K562 (cell line): ENCODE results near the gene ZNF236. TPM values are rescaled to one million over a fixed set of nuclear protein-coding genes. Genes with fewer than 3 reads are reported as not detected.

Experiments used
- ATAC-seq: fragments of 200-7000 bp; cut with Tn5 transposase; 3 replicates; pipeline ENCODE4 v1.9.1; 2020; ENCODE audit warnings: moderate library complexity
- BruUV-seq: library from RNA; stranded (reverse); fragments of 400-500 nt; replicated peaks from 2 replicates; lab custom pipeline; 2021; lab: Mats Ljungman, UMichigan
- CTCF ChIA-PET: fragments of 300-600 bp; formaldehyde crosslinking; extraction: SDS; loops from one replicate; lab custom pipeline; 2021; ENCODE audit warnings: low intra/inter-chr PET ratio; lab: Yijun Ruan, JAX
- POLR2A ChIA-PET: fragments of 300-600, 350-650 bp; sonication (Branson Sonifier 250); formaldehyde crosslinking; extraction: SDS; loops from one replicate; lab custom pipeline; 2021; ENCODE audit warnings: antibody characterized with exemption, inconsistent platforms; lab: Yijun Ruan, JAX
- DNase-seq, 4 experiments: peaks; one replicate each; pipeline versions ENCODE4 v3.0.0 to v3.0.0-alpha.2; 2011 to 2018; ENCODE audit warnings: low spot score in 3 of 4, mixed read lengths in 3 of 4; ENCODE audit errors: extremely low read depth in 1 of 4
- FAIRE-seq: peaks from 2 replicates; lab custom pipeline; 2011; peaks lifted over from hg19 to GRCh38; lab: Jason Lieb, UNC
- H2AFZ ChIP-seq: 2 replicates; pipeline ENCODE4 v1.6.0; 2011; ENCODE audit warnings: low read depth, low read length, control low read depth, inconsistent platforms
- H3K27ac ChIP-seq: fragments of 200-600 bp; 3 replicates; pipeline ENCODE4 v1.8.0; 2011; ENCODE audit warnings: low read depth, mild to moderate bottlenecking, control low read depth, inconsistent platforms, low read length, moderate library complexity, mixed read lengths; ENCODE audit errors: extremely low read depth
- H3K27me3 ChIP-seq, 2 experiments: fragments of 300-600 bp in 1 of 2; 2 replicates in 1 of 2; 3 replicates in 1 of 2; pipeline versions ENCODE4 v1.6.0 to v1.8.0; 2011; ENCODE audit warnings: inconsistent platforms in 2 of 2, low read length in 2 of 2, mild to moderate bottlenecking in 1 of 2, mixed read lengths in 1 of 2, moderate library complexity in 1 of 2; ENCODE audit not compliant: control insufficient read depth in 2 of 2, insufficient read depth in 2 of 2
- H3K36me3 ChIP-seq: fragments of 300-600 bp; 3 replicates; pipeline ENCODE4 v1.8.0; 2011; ENCODE audit warnings: mild to moderate bottlenecking, low read length, inconsistent platforms; ENCODE audit not compliant: control insufficient read depth, insufficient read depth
- H3K4me1 ChIP-seq, 2 experiments: fragments of 200-600 bp in 1 of 2; replicated peaks in 1 of 2; 2 replicates in 1 of 2; 3 replicates in 1 of 2; pipeline versions ENCODE4 v1.5.1 to v1.8.0; 2011; ENCODE audit warnings: inconsistent platforms in 2 of 2, low read length in 2 of 2, mild to moderate bottlenecking in 1 of 2, mixed read lengths in 1 of 2, moderate library complexity in 1 of 2; ENCODE audit not compliant: control insufficient read depth in 2 of 2, insufficient read depth in 2 of 2
- H3K4me2 ChIP-seq: 2 replicates; pipeline ENCODE4 v1.6.1; 2011; ENCODE audit warnings: low read length, control low read depth, inconsistent platforms, mixed read lengths; ENCODE audit not compliant: insufficient read depth
- H3K4me3 ChIP-seq: fragments of 200-600 bp; sonication (generic), shearing (Covaris generic); 2 replicates; pipeline ENCODE4 v1.5.1; 2016; ENCODE audit warnings: control low read depth, inconsistent platforms
- H3K79me2 ChIP-seq: fragments of 200-600 bp; 3 replicates; pipeline ENCODE4 v1.8.0; 2011; ENCODE audit warnings: low read length, inconsistent platforms; ENCODE audit not compliant: control insufficient read depth, insufficient read depth
- H3K9ac ChIP-seq, 2 experiments: 2 replicates each; pipeline versions ENCODE4 v1.6.0 to v1.6.1; 2011; ENCODE audit warnings: low read depth in 2 of 2, low read length in 2 of 2, control low read depth in 1 of 2, inconsistent platforms in 1 of 2, mild to moderate bottlenecking in 1 of 2, mixed read lengths in 1 of 2; ENCODE audit not compliant: insufficient read depth in 1 of 2
- H3K9me1 ChIP-seq: one replicate; pipeline ENCODE4 v1.6.0; 2011; ENCODE audit warnings: inconsistent platforms, mild to moderate bottlenecking, low read length, moderate library complexity; ENCODE audit not compliant: control insufficient read depth, insufficient read depth
- H3K9me3 ChIP-seq: replicated peaks from 2 replicates; pipeline ENCODE4 v1.5.1; 2011; ENCODE audit warnings: low read depth, low read length, inconsistent platforms; ENCODE audit not compliant: control insufficient read depth, insufficient read depth
- H4K20me1 ChIP-seq: replicated peaks from 2 replicates; pipeline ENCODE4 v1.6.1; 2011; ENCODE audit warnings: low read length, inconsistent platforms, mixed read lengths; ENCODE audit not compliant: control insufficient read depth, insufficient read depth
- ELF4 ChIP-seq: fragments of 450-650 bp; formaldehyde crosslinking; IDR thresholded peaks from 2 replicates; pipeline ENCODE4 v1.4.0; 2022; ENCODE audit warnings: missing genetic modification characterization
- MCM5 ChIP-seq: fragments of 450-650 bp; IDR thresholded peaks from 2 replicates; pipeline ENCODE4 v1.6.1; 2016; ENCODE audit warnings: low read depth
- NFIX ChIP-seq: fragments of 250-450 bp; sonication (Bioruptor Pico); IDR thresholded peaks from 2 replicates; pipeline ENCODE4 v1.4.0; 2020; ENCODE audit warnings: low read depth, mild to moderate bottlenecking, moderate library complexity
- PHB ChIP-seq: fragments of 250-450 bp; sonication (Bioruptor Pico); IDR thresholded peaks from 2 replicates; pipeline ENCODE4 v1.5.0; 2021
- PHTF2 ChIP-seq: fragments of 250-450 bp; sonication (Bioruptor Pico); IDR thresholded peaks from 2 replicates; pipeline ENCODE4 v1.5.0; 2021; ENCODE audit warnings: mild to moderate bottlenecking
- RAD21 ChIP-seq, 2 experiments: fragments of 250-450 bp in 1 of 2; fragments of 450-650 bp in 1 of 2; sonication (Bioruptor Pico) in 1 of 2; formaldehyde crosslinking in 1 of 2; IDR thresholded peaks in 1 of 2; conservative IDR thresholded peaks in 1 of 2; 2 replicates each; pipeline versions ENCODE4 v1.4.0 to v1.8.0; 2020 to 2022; ENCODE audit warnings: mild to moderate bottlenecking in 2 of 2, moderate library complexity in 1 of 2
- SMAD3 ChIP-seq: fragments of 450-650 bp; formaldehyde crosslinking; conservative IDR thresholded peaks from 2 replicates; pipeline ENCODE4 v1.4.0; 2020; ENCODE audit warnings: mild to moderate bottlenecking
- SRF ChIP-seq, 2 experiments: fragments of 250-450, 450-650 bp in 1 of 2; sonication (Bioruptor Pico) in 1 of 2; sonication (generic) in 1 of 2; formaldehyde crosslinking; IDR thresholded peaks; 2 replicates each; pipeline versions ENCODE4 v1.5.0 to v1.5.1; 2020 to 2022; ENCODE audit warnings: mild to moderate bottlenecking in 1 of 2, missing genetic modification reagents in 1 of 2
- ZNF174 ChIP-seq: fragments of 250-450 bp; sonication (Bioruptor Pico); IDR thresholded peaks from 2 replicates; pipeline ENCODE4 v1.4.0; 2020; ENCODE audit warnings: mild to moderate bottlenecking
- ZNF3 ChIP-seq: fragments of 250-450 bp; sonication (Bioruptor Pico); IDR thresholded peaks from 2 replicates; pipeline ENCODE4 v1.5.0; 2021; ENCODE audit warnings: mild to moderate bottlenecking, moderate library complexity
- WGBS: fragments of 100-300 bp; shearing (Covaris generic); methylation state at CpG from one replicate; pipeline ENCODE4 v1.1.6; 2016; ENCODE audit warnings: low coverage, mixed read lengths; ENCODE audit not compliant: insufficient coverage; ENCODE audit errors: missing lambda C conversion rate; 5-methylcytosine and 5-hydroxymethylcytosine counted together
- in situ Hi-C: fragments of 300-500 bp; cut with MboI; formaldehyde crosslinking; loops from 4 replicates; pipeline ENCODE4 v1.15.0; 2018; ENCODE audit warnings: inconsistent platforms, mixed read lengths
- intact Hi-C: fragments of 100-400 bp; cut with micrococcal nuclease; formaldehyde crosslinking; loops from 2 replicates; pipeline ENCODE4 v1.14.2; 2022
- polyA plus RNA-seq, 8 experiments: library from polyadenylated mRNA; depleted of rRNA in 4 of 8; stranded (reverse) in 5 of 8; unstranded in 3 of 8; fragments of >200 nt; fragmentation: Nextera tagmentation in 2 of 8; fragmentation: Illumina TruSeq in 1 of 8; extraction: Ambion mirVana in 2 of 8; extraction: Trizol in 1 of 8; gene quantifications; 2 replicates each; pipeline versions ENCODE4 v1.2.1 to v1.2.3, GENCODE V29; 2011 to 2014; ENCODE audit warnings: inconsistent platforms in 1 of 8, missing spikeins in 1 of 8
- total RNA-seq, 7 experiments: library from RNA; depleted of rRNA in 6 of 7; stranded (reverse); fragments of >200 nt in 6 of 7; fragmentation: Illumina TruSeq in 2 of 7; extraction: Trizol in 2 of 7; gene quantifications; 2 replicates each; pipeline versions ENCODE4 v1.2.1 to v1.2.3, GENCODE V29; 2011 to 2021; ENCODE audit warnings: low replicate concordance in 1 of 7
- TF ChIP-seq, protein P1 (sequence below), 3 experiments: fragments of 200-800 bp in 1 of 3; fragments of 250-450 bp in 1 of 3; fragments of 450-650 bp in 1 of 3; sonication (Bioruptor Pico) in 1 of 3; sonication (Bioruptor generic) in 1 of 3; formaldehyde crosslinking in 1 of 3; IDR thresholded peaks; 2 replicates each; pipeline versions ENCODE4 v1.6.1 to v1.8.0; 2016 to 2022; ENCODE audit warnings: mild to moderate bottlenecking in 2 of 3, missing genetic modification characterization in 2 of 3, missing compliant biosample characterization in 1 of 3, moderate library complexity in 1 of 3
- TF ChIP-seq, protein P2 (sequence below): fragments of 450-650 bp; IDR thresholded peaks from 2 replicates; pipeline ENCODE4 v1.7.0; 2016; ENCODE audit warnings: borderline replicate concordance
- TF ChIP-seq, protein P3 (sequence below): sonication (generic); IDR thresholded peaks from 2 replicates; pipeline ENCODE4 v1.6.1; 2016
- TF ChIP-seq, protein P4 (sequence below): IDR thresholded peaks from 3 replicates; pipeline ENCODE4 v1.6.1; 2011; ENCODE audit warnings: borderline replicate concordance, mild to moderate bottlenecking; ENCODE audit not compliant: insufficient read length, insufficient read depth
- TF ChIP-seq, protein P5 (sequence below): fragments of 250-450 bp; sonication (Bioruptor Pico); IDR thresholded peaks from 2 replicates; pipeline ENCODE4 v1.5.0; 2021

The ZNF236 gene
- total and polyA plus RNA-seq, 9 of the 15 experiments (the other 6 are each of a cell fraction or from before 2014, with no cell fraction given) = 0.35 to 8.7 (median 3.4) TPM

DNA sequence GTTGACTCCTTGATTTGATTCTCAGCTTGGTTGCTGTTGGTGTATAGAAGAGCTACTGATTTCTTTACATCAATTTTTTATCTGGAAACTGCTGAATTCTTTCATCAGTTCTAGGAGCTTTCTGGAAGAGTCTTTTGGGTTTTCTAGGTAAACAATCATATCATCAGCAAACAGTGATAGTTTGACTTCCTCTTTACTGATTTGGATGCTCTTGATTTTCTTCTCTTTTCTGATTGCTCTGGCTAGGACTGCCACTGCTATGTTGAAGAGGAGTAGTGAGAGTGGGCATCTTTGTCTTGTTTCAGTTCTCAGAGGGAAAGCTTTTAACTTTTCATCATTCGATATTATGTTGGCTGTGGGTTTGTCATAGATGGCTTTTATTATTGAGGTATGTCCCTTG is 140.5 kb downstream of the ZNF236 start:
- no peak overlapping the region for H3K27ac ChIP-seq
- no TSS peak for BruUV-seq
- no peaks in the 10 kb centered on the region for H3K27me3 ChIP-seq
- H3K4me2 ChIP-seq = no peak overlapping the region
- no peaks in the 10 kb centered on the region for H4K20me1 ChIP-seq
- no peaks in the 10 kb centered on the region for H3K9me1 ChIP-seq
- no peak overlapping the region for H3K9ac ChIP-seq
- no peaks in the 10 kb centered on the region for H3K79me2 ChIP-seq
- H2AFZ ChIP-seq = no peak overlapping the region
- H3K36me3 ChIP-seq = peaks cover 7% of the 10 kb centered on the region; the same call in 1 of the 3 replicates
- DNase-seq = no peak
- no peaks in the 10 kb centered on the region for H3K4me1 ChIP-seq
- intact Hi-C loops (no loop called here), in situ Hi-C loops (no loop called here)
- 60% methylated on average over 1 of the region's 1 CpG for WGBS
- CTCF ChIA-PET = no interaction called here
- FAIRE-seq = no peak
- no peak overlapping the region for H3K4me3 ChIP-seq
- TF ChIP-seq, protein P1, sequence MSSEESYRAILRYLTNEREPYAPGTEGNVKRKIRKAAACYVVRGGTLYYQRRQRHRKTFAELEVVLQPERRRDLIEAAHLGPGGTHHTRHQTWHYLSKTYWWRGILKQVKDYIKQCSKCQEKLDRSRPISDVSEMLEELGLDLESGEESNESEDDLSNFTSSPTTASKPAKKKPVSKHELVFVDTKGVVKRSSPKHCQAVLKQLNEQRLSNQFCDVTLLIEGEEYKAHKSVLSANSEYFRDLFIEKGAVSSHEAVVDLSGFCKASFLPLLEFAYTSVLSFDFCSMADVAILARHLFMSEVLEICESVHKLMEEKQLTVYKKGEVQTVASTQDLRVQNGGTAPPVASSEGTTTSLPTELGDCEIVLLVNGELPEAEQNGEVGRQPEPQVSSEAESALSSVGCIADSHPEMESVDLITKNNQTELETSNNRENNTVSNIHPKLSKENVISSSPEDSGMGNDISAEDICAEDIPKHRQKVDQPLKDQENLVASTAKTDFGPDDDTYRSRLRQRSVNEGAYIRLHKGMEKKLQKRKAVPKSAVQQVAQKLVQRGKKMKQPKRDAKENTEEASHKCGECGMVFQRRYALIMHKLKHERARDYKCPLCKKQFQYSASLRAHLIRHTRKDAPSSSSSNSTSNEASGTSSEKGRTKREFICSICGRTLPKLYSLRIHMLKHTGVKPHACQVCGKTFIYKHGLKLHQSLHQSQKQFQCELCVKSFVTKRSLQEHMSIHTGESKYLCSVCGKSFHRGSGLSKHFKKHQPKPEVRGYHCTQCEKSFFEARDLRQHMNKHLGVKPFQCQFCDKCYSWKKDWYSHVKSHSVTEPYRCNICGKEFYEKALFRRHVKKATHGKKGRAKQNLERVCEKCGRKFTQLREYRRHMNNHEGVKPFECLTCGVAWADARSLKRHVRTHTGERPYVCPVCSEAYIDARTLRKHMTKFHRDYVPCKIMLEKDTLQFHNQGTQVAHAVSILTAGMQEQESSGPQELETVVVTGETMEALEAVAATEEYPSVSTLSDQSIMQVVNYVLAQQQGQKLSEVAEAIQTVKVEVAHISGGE (CRISPR knock-in tag; IDR thresholded peaks at IDR 0.05) = no peak
- TF ChIP-seq, protein P2, sequence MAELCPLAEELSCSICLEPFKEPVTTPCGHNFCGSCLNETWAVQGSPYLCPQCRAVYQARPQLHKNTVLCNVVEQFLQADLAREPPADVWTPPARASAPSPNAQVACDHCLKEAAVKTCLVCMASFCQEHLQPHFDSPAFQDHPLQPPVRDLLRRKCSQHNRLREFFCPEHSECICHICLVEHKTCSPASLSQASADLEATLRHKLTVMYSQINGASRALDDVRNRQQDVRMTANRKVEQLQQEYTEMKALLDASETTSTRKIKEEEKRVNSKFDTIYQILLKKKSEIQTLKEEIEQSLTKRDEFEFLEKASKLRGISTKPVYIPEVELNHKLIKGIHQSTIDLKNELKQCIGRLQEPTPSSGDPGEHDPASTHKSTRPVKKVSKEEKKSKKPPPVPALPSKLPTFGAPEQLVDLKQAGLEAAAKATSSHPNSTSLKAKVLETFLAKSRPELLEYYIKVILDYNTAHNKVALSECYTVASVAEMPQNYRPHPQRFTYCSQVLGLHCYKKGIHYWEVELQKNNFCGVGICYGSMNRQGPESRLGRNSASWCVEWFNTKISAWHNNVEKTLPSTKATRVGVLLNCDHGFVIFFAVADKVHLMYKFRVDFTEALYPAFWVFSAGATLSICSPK = no peak
- TF ChIP-seq PHTF2 (CRISPR knock-in tag) (no peak), MCM5 (no peak), NFIX (CRISPR knock-in tag) (no peak), SMAD3 (CRISPR knock-in tag) (no peak), ZNF3 (CRISPR knock-in tag) (no peak), SRF (CRISPR knock-in tag; IDR thresholded peaks at IDR 0.05) (no peak), PHB (CRISPR knock-in tag) (no peak), ZNF174 (no peak), ELF4 (no peak), RAD21 (CRISPR knock-in tag; conservative IDR thresholded peaks at IDR 0.05 in 1 of 2, IDR thresholded peaks at IDR 0.05 in 1 of 2) (no peak)
- TF ChIP-seq, protein P3, sequence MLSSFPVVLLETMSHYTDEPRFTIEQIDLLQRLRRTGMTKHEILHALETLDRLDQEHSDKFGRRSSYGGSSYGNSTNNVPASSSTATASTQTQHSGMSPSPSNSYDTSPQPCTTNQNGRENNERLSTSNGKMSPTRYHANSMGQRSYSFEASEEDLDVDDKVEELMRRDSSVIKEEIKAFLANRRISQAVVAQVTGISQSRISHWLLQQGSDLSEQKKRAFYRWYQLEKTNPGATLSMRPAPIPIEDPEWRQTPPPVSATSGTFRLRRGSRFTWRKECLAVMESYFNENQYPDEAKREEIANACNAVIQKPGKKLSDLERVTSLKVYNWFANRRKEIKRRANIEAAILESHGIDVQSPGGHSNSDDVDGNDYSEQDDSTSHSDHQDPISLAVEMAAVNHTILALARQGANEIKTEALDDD = no peak
- TF ChIP-seq, protein P4, sequence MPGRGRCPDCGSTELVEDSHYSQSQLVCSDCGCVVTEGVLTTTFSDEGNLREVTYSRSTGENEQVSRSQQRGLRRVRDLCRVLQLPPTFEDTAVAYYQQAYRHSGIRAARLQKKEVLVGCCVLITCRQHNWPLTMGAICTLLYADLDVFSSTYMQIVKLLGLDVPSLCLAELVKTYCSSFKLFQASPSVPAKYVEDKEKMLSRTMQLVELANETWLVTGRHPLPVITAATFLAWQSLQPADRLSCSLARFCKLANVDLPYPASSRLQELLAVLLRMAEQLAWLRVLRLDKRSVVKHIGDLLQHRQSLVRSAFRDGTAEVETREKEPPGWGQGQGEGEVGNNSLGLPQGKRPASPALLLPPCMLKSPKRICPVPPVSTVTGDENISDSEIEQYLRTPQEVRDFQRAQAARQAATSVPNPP = no peak
- TF ChIP-seq, protein P5, sequence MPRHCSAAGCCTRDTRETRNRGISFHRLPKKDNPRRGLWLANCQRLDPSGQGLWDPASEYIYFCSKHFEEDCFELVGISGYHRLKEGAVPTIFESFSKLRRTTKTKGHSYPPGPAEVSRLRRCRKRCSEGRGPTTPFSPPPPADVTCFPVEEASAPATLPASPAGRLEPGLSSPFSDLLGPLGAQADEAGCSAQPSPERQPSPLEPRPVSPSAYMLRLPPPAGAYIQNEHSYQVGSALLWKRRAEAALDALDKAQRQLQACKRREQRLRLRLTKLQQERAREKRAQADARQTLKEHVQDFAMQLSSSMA (CRISPR knock-in tag) = no peak
- H3K9me3 ChIP-seq = no peaks in the 10 kb centered on the region
- no peak for ATAC-seq
- POLR2A ChIA-PET = no interaction called here
